GM18870 (cell line): ENCODE results near the gene MAVS.

Experiments used
- ATAC-seq: cut with Tn5 transposase; IDR thresholded peaks from one replicate; pipeline ENCODE4 v1.9.1; 2021; ENCODE audit warnings: moderate library complexity; ENCODE audit not compliant: unreplicated experiment

MAVS gene

GRCh38 chr20:3847429-3847940, 851 bp downstream of the MAVS start:
- ATAC-seq, result no peak

GRCh38 chr20:3848565-3848964, 1.9 kb downstream of the MAVS start:
- ATAC-seq, result no peak

- ATAC-seq, result no peak
Measured at GRCh38 chr20:3854462-3854871, 7.8 kb downstream of the MAVS start.

- ATAC-seq, result no peak
Measured at GRCh38 chr20:3857405-3857804, 10.8 kb downstream of the MAVS start.

- no peak for ATAC-seq
Measured at GRCh38 chr20:3858689-3859088, 12.1 kb downstream of the MAVS start.

GRCh38 chr20:3861191-3861590, 14.6 kb downstream of the MAVS start:
- no peak for ATAC-seq

GRCh38 chr20:3862333-3862732, 15.7 kb downstream of the MAVS start:
- no peak for ATAC-seq

- ATAC-seq, result no peak
Measured at GRCh38 chr20:3863317-3863716, 16.7 kb downstream of the MAVS start.

GRCh38 chr20:3864518-3864917, 17.9 kb downstream of the MAVS start:
- no peak for ATAC-seq

- no peak for ATAC-seq
Measured at GRCh38 chr20:3865152-3865886, 18.7 kb downstream of the MAVS start.

- ATAC-seq, result no peak
Measured at GRCh38 chr20:3865887-3866407, 19.3 kb downstream of the MAVS start.

GRCh38 chr20:3866464-3866863, 19.8 kb downstream of the MAVS start:
- no peak for ATAC-seq

- no peak for ATAC-seq
Measured at GRCh38 chr20:3867802-3868201, 21.2 kb downstream of the MAVS start.

GRCh38 chr20:3869839-3870634, 23.4 kb downstream of the MAVS start:
- ATAC-seq, result no peak

- ATAC-seq, result no peak
Measured at GRCh38 chr20:3871550-3872265, 25.1 kb downstream of the MAVS start.

- no peak for ATAC-seq
Measured at GRCh38 chr20:3873507-3873906, 26.9 kb downstream of the MAVS start.

- ATAC-seq, result no peak
Measured at GRCh38 chr20:3874194-3874844, 27.7 kb downstream of the MAVS start.

GRCh38 chr20:3875378-3875974, 28.8 kb downstream of the MAVS start:
- no peak for ATAC-seq

GRCh38 chr20:3876000-3876399, 29.4 kb downstream of the MAVS start:
- no peak for ATAC-seq

GRCh38 chr20:3876676-3877075, 30.0 kb downstream of the MAVS start:
- ATAC-seq, result no peak
